K562 (cell line): ENCODE measurements around the gene DCTN2. TPM values are rescaled to one million over a fixed set of nuclear protein-coding genes. Genes with fewer than 3 reads are reported as not detected.

ENCODE experiments used
- CBX3 ChIP-seq, 2 experiments: IDR thresholded peaks; 1 replicate in 1 of 2; 2 replicates in 1 of 2; pipeline ENCODE4 v1.6.1; 2012; ENCODE audit warnings: inconsistent platforms in 2 of 2, low read length in 2 of 2, borderline replicate concordance in 1 of 2, control low read depth in 1 of 2
- MAZ ChIP-seq, 2 experiments: fragments of 450-650 bp in 1 of 2; sonication (generic) in 1 of 2; formaldehyde crosslinking; IDR thresholded peaks in 1 of 2; conservative IDR thresholded peaks in 1 of 2; 2 replicates each; pipeline versions ENCODE4 v1.4.0 to v1.5.0; 2020; ENCODE audit warnings: mild to moderate bottlenecking in 1 of 2, missing genetic modification reagents in 1 of 2
- POLR2B ChIP-seq: fragments of 450-650 bp; IDR thresholded peaks from 2 replicates; pipeline ENCODE4 v1.6.1; 2018; ENCODE audit warnings: low read depth; ENCODE audit not compliant: partially characterized antibody
- SMARCE1 ChIP-seq: fragments of 450-650 bp; IDR thresholded peaks from 2 replicates; pipeline ENCODE4 v1.7.1; 2016; ENCODE audit warnings: mild to moderate bottlenecking
- ZNF146 ChIP-seq: IDR thresholded peaks from one replicate; pipeline ENCODE4 v1.6.1; 2018; ENCODE audit warnings: missing compliant biosample characterization; ENCODE audit not compliant: unreplicated experiment
- ZNF407 ChIP-seq: fragments of 450-650 bp; IDR thresholded peaks from 2 replicates; pipeline ENCODE4 v1.6.1; 2016; ENCODE audit warnings: low read depth
- polyA plus RNA-seq, 8 experiments: library from polyadenylated mRNA; depleted of rRNA in 4 of 8; stranded (reverse) in 5 of 8; unstranded in 3 of 8; fragments of >200 nt; fragmentation: Nextera tagmentation in 2 of 8; fragmentation: Illumina TruSeq in 1 of 8; extraction: Ambion mirVana in 2 of 8; extraction: Trizol in 1 of 8; gene quantifications; 2 replicates each; pipeline versions ENCODE4 v1.2.1 to v1.2.3, GENCODE V29; 2011 to 2014; ENCODE audit warnings: inconsistent platforms in 1 of 8, missing spikeins in 1 of 8
- total RNA-seq, 7 experiments: library from RNA; depleted of rRNA in 6 of 7; stranded (reverse); fragments of >200 nt in 6 of 7; fragmentation: Illumina TruSeq in 2 of 7; extraction: Trizol in 2 of 7; gene quantifications; 2 replicates each; pipeline versions ENCODE4 v1.2.1 to v1.2.3, GENCODE V29; 2011 to 2021; ENCODE audit warnings: low replicate concordance in 1 of 7
- TF ChIP-seq, protein P1 (sequence below), 2 experiments: fragments of 450-650 bp; IDR thresholded peaks; 2 replicates each; pipeline ENCODE4 v1.6.1; 2016; ENCODE audit warnings: mild to moderate bottlenecking in 2 of 2, borderline replicate concordance in 1 of 2, low read depth in 1 of 2, moderate library complexity in 1 of 2
- TF ChIP-seq, protein P2 (sequence below), 2 experiments: fragments of 450-650 bp in 1 of 2; sonication (generic) in 1 of 2; formaldehyde crosslinking in 1 of 2; IDR thresholded peaks in 1 of 2; conservative IDR thresholded peaks in 1 of 2; 2 replicates each; pipeline versions ENCODE4 v1.6.1 to v1.8.1; 2016 to 2023; ENCODE audit warnings: mild to moderate bottlenecking in 2 of 2, moderate library complexity in 2 of 2, inconsistent platforms in 1 of 2, missing genetic modification reagents in 1 of 2

DCTN2 gene
- total and polyA plus RNA-seq, 9 of the 15 experiments (the other 6 are each of a cell fraction or from before 2014, with no cell fraction given), result 43.6 to 270 (median 125) TPM

DNA sequence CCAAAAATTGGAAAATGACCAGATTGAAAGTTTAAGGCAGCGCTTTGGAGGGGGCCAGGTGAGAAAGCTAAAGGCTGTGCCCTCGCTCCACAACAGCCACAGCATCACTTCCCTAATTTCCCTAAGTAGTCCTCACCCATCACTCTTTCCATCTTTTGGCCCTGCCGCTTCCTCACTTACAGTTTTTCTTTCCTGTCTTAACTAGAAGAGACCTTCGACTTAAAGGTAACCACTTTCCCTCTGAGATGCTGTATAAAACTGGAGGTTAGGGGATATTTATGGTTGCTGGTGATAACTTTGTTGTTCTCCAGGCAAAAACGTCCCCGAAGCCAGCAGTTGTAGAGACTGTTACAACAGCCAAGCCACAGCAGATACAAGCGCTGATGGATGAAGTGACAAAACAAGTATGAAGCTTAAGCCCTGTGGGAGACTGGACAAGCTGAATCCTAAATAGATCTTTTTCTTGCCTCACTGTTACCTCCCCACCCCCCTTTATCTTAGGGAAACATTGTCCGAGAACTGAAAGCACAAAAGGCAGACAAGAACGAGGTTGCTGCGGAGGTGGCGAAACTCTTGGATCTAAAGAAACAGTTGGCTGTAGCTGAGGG lies 31.0 kb downstream of the DCTN2 start (continued):
- TF ChIP-seq, protein P1, sequence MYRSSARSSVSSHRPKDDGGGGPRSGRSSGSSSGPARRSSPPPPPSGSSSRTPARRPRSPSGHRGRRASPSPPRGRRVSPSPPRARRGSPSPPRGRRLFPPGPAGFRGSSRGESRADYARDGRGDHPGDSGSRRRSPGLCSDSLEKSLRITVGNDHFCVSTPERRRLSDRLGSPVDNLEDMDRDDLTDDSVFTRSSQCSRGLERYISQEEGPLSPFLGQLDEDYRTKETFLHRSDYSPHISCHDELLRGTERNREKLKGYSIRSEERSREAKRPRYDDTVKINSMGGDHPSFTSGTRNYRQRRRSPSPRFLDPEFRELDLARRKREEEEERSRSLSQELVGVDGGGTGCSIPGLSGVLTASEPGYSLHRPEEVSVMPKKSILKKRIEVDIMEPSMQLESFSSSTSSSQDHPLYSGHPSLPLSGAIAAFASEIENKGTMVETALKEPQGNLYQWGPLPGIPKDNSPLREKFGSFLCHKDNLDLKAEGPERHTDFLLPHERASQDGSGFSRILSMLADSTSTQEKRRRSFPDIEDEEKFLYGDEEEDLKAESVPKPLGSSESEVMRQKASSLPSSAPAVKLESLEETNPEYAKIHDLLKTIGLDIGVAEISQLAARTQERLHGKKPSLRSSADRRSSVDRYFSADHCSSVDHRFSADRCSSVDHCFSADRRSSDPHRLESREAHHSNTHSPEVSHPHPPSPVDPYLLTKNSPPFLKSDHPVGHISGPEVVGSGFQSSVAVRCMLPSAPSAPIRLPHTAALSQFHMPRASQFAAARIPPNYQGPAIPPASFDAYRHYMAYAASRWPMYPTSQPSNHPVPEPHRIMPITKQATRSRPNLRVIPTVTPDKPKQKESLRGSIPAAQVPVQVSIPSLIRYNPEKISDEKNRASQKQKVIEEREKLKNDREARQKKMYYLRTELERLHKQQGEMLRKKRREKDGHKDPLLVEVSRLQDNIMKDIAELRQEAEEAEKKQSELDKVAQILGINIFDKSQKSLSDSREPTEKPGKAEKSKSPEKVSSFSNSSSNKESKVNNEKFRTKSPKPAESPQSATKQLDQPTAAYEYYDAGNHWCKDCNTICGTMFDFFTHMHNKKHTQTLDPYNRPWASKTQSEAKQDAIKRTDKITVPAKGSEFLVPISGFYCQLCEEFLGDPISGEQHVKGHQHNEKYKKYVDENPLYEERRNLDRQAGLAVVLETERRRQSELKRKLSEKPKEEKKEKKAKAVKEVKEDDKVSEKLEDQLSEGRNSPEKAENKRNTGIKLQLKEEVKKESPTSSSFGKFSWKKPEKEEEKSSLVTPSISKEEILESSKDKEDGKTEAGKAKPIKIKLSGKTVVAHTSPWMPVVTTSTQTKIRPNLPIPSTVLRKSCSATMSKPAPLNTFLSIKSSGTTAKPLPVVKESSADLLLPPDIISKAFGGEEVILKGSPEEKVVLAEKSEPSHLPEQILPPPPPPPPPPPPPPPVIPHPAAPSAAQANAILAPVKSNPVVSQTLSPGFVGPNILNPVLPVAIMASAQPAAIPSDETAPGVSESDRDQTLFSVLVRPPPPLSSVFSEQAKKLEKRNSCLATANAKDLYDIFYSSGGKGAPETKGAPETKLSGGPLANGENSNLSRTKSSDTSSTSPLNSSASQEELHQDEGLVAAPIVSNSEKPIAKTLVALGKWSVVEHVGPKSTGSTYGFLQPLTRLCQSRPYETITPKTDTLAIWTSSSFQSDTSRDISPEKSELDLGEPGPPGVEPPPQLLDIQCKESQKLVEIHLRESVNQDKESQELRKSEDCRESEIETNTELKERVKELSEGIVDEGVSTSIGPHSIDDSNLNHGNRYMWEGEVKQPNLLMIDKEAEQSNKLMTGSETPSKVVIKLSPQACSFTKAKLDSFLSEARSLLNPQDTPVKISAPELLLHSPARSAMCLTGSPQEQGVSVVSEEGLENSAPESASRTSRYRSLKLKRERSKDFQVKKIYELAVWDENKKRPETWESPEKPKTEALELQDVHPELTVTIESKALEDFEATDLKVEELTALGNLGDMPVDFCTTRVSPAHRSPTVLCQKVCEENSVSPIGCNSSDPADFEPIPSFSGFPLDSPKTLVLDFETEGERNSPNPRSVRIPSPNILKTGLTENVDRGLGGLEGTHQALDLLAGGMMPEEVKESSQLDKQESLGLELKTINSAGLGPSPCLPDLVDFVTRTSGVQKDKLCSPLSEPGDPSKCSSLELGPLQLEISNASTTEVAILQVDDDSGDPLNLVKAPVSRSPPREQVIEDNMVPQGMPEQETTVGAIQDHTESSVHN (IDR thresholded peaks at IDR 0.05; ENCODE audit: borderline replicate concordance in 1 of 2, low read depth in 1 of 2), result 0 out of 4 replicates have a peak, but pooled peaks of 1 of the 2 experiments have one; percentile 37
- TF ChIP-seq ZNF407 (no peak), POLR2B (peak; percentile 78), MAZ (CRISPR knock-in tag; conservative IDR thresholded peaks at IDR 0.05 in 1 of 2, IDR thresholded peaks at IDR 0.05 in 1 of 2) (peak in 1 of 2 experiments; percentile 47; a peak in 2 of 4 replicates), CBX3 (IDR thresholded peaks at IDR 0.05; ENCODE audit: borderline replicate concordance in 1 of 2, low read length in 2 of 2) (peak in 1 of 2 experiments; percentile 27; a peak in 1 of 3 replicates), ZNF146 (no peak), SMARCE1 (no peak)
- TF ChIP-seq, protein P2, sequence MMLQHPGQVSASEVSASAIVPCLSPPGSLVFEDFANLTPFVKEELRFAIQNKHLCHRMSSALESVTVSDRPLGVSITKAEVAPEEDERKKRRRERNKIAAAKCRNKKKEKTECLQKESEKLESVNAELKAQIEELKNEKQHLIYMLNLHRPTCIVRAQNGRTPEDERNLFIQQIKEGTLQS (IDR thresholded peaks at IDR 0.05), result no peak
- TF ChIP-seq, protein P2 (CRISPR knock-in tag; conservative IDR thresholded peaks at IDR 0.05), result peak; percentile 34; the same call in 1 of the 2 replicates
